Measurements from ENCODE around the gene MIER1.
A peak's percentile ranks its signal among the peaks of the same experiment; 100 is the strongest.
"Not testable (repeated sequence)": the region's sequence is repeated elsewhere in the genome, so short reads cannot be mapped to it uniquely, and the experiment has no call there.

Gene MIER1

DNA sequence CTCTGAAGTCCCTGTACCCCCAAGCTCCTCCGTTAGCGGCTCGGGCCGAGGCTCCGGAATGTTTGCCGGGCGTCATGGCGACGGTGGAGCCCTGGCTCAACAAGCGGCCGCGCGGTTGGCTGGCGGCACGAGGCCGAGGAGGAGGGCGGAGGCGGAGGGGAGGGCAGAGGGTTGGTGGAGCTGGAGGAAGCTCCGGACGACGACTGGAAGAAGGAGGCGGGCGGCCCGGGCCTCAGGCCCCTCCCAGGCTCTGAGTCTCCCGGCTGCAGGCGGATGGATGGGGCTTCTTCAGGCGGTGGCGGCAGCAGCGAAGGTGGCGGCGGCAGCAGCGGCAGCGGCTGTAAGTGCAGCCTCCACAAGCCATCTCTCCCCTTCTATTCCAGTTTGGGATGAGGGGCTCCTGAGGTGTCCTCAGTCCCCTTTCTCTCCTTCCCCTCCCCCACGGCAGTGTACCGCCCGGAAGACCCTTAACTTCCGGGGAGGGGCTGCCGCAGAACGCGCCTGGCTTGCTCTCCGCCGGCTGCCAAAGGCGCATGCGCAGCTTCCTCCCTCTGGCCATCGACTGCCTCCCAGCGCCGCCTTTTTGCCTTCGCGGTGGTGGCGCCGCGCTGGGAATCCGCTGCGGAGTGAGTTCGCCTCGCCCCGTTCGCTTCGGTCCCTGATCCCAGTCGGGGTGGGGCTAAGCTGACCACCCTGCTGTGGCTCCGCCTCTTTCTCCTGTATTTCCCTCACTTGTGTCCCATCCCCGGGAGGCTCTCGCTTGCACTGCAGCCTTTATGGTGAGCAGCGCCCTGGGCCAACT is at the start of gene MIER1, which contains the start of gene DNAI4:
TSS of gene MIER1 (plus strand) at position 235 of the 802 bp plus-strand sequence. CDS start at position 274, 39 bp downstream.
TSS of gene DNAI4 (minus strand) at position 101 of the 802 bp plus-strand sequence. CDS start at position 76, 25 bp downstream.
- DNase-seq (ENCODE audit: low spot score): peak; percentile 99
- Histone ChIP-seq H3K27ac (peak within 1 kb of the TSS; percentile 92 to 93), H3K4me3 (peak within 1 kb of the TSS; percentile 87)
- TF ChIP-seq, protein P1, sequence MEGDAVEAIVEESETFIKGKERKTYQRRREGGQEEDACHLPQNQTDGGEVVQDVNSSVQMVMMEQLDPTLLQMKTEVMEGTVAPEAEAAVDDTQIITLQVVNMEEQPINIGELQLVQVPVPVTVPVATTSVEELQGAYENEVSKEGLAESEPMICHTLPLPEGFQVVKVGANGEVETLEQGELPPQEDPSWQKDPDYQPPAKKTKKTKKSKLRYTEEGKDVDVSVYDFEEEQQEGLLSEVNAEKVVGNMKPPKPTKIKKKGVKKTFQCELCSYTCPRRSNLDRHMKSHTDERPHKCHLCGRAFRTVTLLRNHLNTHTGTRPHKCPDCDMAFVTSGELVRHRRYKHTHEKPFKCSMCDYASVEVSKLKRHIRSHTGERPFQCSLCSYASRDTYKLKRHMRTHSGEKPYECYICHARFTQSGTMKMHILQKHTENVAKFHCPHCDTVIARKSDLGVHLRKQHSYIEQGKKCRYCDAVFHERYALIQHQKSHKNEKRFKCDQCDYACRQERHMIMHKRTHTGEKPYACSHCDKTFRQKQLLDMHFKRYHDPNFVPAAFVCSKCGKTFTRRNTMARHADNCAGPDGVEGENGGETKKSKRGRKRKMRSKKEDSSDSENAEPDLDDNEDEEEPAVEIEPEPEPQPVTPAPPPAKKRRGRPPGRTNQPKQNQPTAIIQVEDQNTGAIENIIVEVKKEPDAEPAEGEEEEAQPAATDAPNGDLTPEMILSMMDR (IDR thresholded peaks at IDR 0.05): no peak

DNA sequence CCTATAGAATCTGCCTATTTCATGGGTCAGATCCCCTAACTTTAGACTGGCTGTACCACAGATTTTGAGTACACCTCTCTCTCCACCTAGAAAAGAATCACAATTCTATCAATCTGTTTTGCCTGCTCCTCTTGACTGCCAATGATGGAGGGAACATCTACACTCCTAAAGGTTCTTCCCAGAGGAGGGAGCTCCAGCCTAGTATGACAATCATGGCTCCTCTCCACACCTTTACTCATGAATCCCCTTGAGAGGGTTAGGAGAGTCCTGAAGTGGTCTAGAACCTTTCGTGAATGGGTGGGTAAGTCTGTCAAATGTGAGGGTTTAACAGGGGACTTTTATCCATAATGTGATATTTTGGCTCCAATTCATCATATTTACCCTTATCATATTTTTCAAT is 48.1 kb upstream of the MIER1 start:
- DNase-seq (ENCODE audit: low spot score): no peak
- no peak overlapping the region for H3K27ac ChIP-seq
- H3K4me3 ChIP-seq: no peak overlapping the region
- TF ChIP-seq, protein P1 (IDR thresholded peaks at IDR 0.05): no peak

DNA sequence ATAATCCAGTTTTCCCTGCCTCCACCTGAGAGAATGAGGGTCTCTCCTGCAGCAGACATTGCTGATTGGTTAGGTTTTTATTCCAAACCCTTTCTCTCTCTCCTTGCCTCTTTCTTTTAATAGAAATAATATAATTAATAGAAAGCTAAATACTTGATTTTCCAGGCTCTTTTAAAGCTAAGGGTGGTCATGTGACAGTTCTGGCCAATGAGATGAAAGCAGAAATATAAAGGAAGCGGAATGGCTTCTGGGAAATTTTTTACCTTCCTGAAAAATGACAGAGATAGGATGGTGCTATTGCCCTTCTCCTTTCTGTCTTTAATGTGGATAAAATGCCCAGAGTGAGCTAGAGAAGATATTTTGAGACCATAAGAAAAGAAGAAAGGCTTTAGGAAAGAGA is 35.8 kb upstream of the MIER1 start:
- TF ChIP-seq, protein P1 (IDR thresholded peaks at IDR 0.05): no peak
- Histone ChIP-seq H3K27ac (no peak overlapping the region), H3K4me3 (no peak overlapping the region)
- no peak for DNase-seq (ENCODE audit: low spot score)

DNA sequence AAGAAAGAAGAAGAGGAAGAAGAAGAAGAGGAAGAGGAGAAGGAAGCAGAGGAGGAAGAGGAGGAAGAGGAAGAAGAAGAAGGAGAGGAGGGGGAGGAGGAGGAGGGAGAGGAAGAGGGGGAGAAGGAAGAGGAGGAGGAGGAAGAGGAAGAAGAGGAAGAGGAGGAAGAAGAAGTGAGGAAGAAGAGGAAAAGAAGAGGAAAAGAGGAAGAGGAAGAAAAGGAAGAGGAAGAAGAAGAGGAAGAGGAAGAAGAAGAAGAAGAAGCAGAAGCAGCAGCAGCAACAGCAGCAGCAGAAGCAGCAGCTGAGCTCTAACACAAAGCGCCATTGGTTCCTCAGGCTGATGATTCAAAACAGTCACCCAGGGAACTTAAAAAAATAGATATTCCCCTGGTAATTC is 34.2 kb upstream of the MIER1 start:
- TF ChIP-seq, protein P1 (IDR thresholded peaks at IDR 0.05): no peak
- Histone ChIP-seq H3K4me3 (no peak overlapping the region), H3K27ac (no peak overlapping the region)
- no peak for DNase-seq (ENCODE audit: low spot score)

DNA sequence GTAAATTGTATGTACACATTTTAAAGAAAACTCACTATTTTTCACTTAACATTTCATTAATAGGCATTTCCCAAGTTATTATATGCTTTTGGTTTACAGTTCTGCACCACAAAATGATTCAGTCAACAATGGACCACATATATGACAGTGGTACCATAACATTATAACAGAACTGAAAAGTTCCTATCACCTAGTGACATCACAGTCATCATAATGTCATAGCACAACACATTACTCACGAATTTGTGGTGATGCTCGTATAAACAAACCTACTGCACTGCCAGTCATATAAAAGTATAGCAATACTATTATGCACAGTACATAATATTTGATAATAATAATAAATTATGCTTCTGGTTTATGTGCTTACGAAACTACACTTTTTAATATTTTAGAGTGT is 31.1 kb upstream of the MIER1 start:
- DNase-seq (ENCODE audit: low spot score): no peak
- no peak overlapping the region for H3K27ac ChIP-seq
- TF ChIP-seq, protein P1 (IDR thresholded peaks at IDR 0.05): no peak
- H3K4me3 ChIP-seq: no peak overlapping the region

DNA sequence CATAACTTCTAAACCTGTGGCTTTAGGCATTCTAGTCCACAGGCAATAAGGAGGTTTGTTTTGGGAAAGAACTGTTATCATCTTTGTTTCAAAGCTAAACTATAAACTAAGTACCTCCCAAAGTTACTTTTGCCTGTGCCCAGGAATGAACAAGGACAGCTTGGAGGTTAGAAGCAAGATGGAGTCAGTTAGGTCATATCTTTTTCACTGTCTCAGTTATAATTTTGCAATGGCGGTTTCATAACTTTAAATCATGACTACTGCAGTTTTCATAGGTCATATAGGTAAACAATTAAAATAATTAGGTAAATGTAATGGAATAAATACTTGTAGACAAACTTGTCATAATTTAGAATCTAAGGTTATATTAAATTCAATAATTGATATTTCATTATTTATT is 9.6 kb upstream of the MIER1 start:
- not testable (repeated sequence) for H3K27ac ChIP-seq; H3K4me3 ChIP-seq; DNase-seq (ENCODE audit: low spot score)

DNA sequence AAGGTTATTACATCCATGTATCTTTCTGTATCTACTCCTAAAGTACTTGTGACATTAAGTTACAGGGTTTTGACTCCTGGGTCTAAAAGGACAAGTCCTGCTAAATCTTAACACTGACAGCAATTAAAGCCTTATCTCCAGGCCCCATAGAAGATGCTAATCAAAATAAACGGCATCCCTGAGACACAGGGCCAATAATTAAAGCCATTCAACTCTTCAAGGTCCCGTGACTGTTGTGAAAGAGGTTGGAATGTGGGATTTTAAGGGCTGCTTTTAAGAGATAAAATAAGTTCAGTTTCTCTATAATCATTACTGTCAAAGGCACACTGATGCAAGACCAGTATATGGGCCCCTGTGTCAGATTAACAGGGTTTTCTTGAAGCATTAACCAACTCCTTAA is 8.5 kb upstream of the MIER1 start:
- TF ChIP-seq, protein P1 (IDR thresholded peaks at IDR 0.05): no peak
- no peak overlapping the region for H3K4me3 ChIP-seq
- H3K27ac ChIP-seq: no peak overlapping the region
- no peak for DNase-seq (ENCODE audit: low spot score)
